Caco-2 (cell line): ENCODE results near the gene SAMD5. TPM values are rescaled to one million over a fixed set of nuclear protein-coding genes. Genes with fewer than 3 reads are reported as not detected.

Source experiments
- BruUV-seq: library from RNA; stranded (reverse); fragments of 400-500 nt; replicated peaks from 2 replicates; lab custom pipeline; 2021; lab: Mats Ljungman, UMichigan
- CTCF ChIA-PET: fragments of 300-600 bp; sonication (Branson Sonifier 250); formaldehyde crosslinking; loops from one replicate; lab custom pipeline; 2022; ENCODE audit warnings: antibody characterized with exemption; lab: Charles Lee
- POLR2A ChIA-PET: fragments of 300-600 bp; sonication (Branson Sonifier 250); formaldehyde crosslinking; loops from one replicate; lab custom pipeline; 2022; ENCODE audit warnings: antibody characterized with exemption; lab: Charles Lee
- DNase-seq, 2 experiments: peaks; one replicate each; pipeline versions ENCODE4 v3.0.0 to v3.0.0-alpha.2; 2020 to 2022
- H3K27me3 ChIP-seq: replicated peaks from 2 replicates; pipeline ENCODE4 v1.6.0; 2011; ENCODE audit warnings: low read length; ENCODE audit not compliant: control insufficient read depth, insufficient read depth
- H3K36me3 ChIP-seq: 2 replicates; pipeline ENCODE4 v1.5.1; 2011; ENCODE audit warnings: low read length; ENCODE audit not compliant: control insufficient read depth, insufficient read depth
- H3K4me1 ChIP-seq: fragments of 250-450 bp; sonication (Bioruptor Pico); 2 replicates; pipeline ENCODE4 v1.5.1; 2020; ENCODE audit warnings: mild to moderate bottlenecking
- H3K4me3 ChIP-seq: 2 replicates; pipeline ENCODE4 v1.5.1; 2011; ENCODE audit warnings: low read depth, mild to moderate bottlenecking, control low read depth, low read length
- H3K9me3 ChIP-seq: fragments of 250-450 bp; sonication (Bioruptor Pico); 2 replicates; pipeline ENCODE4 v1.5.1; 2020; ENCODE audit warnings: mild to moderate bottlenecking, moderate library complexity
- H3K27ac Mint-ChIP-seq: one replicate; pipeline ENCODE4 v1.8.0; 2022; ENCODE audit warnings: mixed read lengths; ENCODE audit not compliant: unreplicated experiment
- H3K27me3 Mint-ChIP-seq: one replicate; pipeline ENCODE4 v1.8.0; 2022; ENCODE audit warnings: mixed read lengths; ENCODE audit not compliant: insufficient read depth, unreplicated experiment
- H3K36me3 Mint-ChIP-seq: one replicate; pipeline ENCODE4 v1.8.0; 2022; ENCODE audit warnings: mild to moderate bottlenecking, mixed read lengths; ENCODE audit not compliant: insufficient read depth, unreplicated experiment
- H3K4me1 Mint-ChIP-seq: one replicate; pipeline ENCODE4 v1.8.0; 2022; ENCODE audit warnings: low read depth, mixed read lengths; ENCODE audit not compliant: unreplicated experiment
- H3K4me3 Mint-ChIP-seq: one replicate; pipeline ENCODE4 v1.8.0; 2022; ENCODE audit warnings: mild to moderate bottlenecking, moderate library complexity, mixed read lengths; ENCODE audit not compliant: unreplicated experiment
- H3K9me3 Mint-ChIP-seq: one replicate; pipeline ENCODE4 v1.8.0; 2022; ENCODE audit warnings: mixed read lengths; ENCODE audit not compliant: unreplicated experiment
- CTCF ChIP-seq, 2 experiments: fragments of 200-600 bp in 1 of 2; IDR thresholded peaks; 1 replicate in 1 of 2; 2 replicates in 1 of 2; pipeline versions ENCODE4 v1.5.1 to v1.8.0; 2011 to 2022; ENCODE audit warnings: antibody characterized with exemption in 1 of 2, control low read depth in 1 of 2, inconsistent platforms in 1 of 2, low read depth in 1 of 2, low read length in 1 of 2, mild to moderate bottlenecking in 1 of 2, moderate library complexity in 1 of 2; ENCODE audit not compliant: insufficient read depth in 1 of 2, severe bottlenecking in 1 of 2, unreplicated experiment in 1 of 2
- intact Hi-C: fragments of 100-400 bp; cut with micrococcal nuclease; formaldehyde crosslinking; loops from one replicate; pipeline ENCODE4 v1.10.0; 2022; ENCODE audit not compliant: unreplicated experiment
- total RNA-seq: library from RNA; stranded (reverse); gene quantifications from 2 replicates; pipeline ENCODE4 v1.2.3, GENCODE V29; 2022

SAMD5 gene
- total RNA-seq, 1 experiment from 2014 or later, result 13.4 TPM

- CTCF ChIA-PET, result no interaction called here
Measured at GRCh38 chr6:147587907-147588306, 79.4 kb downstream of the SAMD5 start.

GRCh38 chr6:147588469-147588868, 80.0 kb downstream of the SAMD5 start:
- Histone ChIP-seq H3K4me3 (no peak overlapping the region), H3K4me1 (no peaks in the 10 kb centered on the region), H3K27me3 (no peaks in the 10 kb centered on the region), H3K9me3 (no peaks in the 10 kb centered on the region), H3K36me3 (no peaks in the 10 kb centered on the region)
- intact Hi-C loops, result no loop called here
- Mint-ChIP-seq H3K27me3 (no peaks in the 10 kb centered on the region), H3K4me1 (no peaks in the 10 kb centered on the region), H3K9me3 (no peaks in the 10 kb centered on the region), H3K36me3 (no peaks in the 10 kb centered on the region), H3K27ac (no peak overlapping the region), H3K4me3 (no peak overlapping the region)
- no peak for TF ChIP-seq CTCF (IDR thresholded peaks at IDR 0.05; ENCODE audit: insufficient read depth in 1 of 2, low read depth in 1 of 2, low read length in 1 of 2, severe bottlenecking in 1 of 2, unreplicated experiment in 1 of 2)
- no peak for DNase-seq
- ChIA-PET CTCF (no interaction called here), POLR2A (no interaction called here)
- BruUV-seq, result no TSS peak

More at GRCh38 chr6:147587907-147588306, 79.4 kb downstream of the SAMD5 start:
- Histone ChIP-seq H3K9me3 (no peaks in the 10 kb centered on the region), H3K4me3 (no peak overlapping the region), H3K27me3 (no peaks in the 10 kb centered on the region), H3K36me3 (no peaks in the 10 kb centered on the region), H3K4me1 (no peaks in the 10 kb centered on the region)
- Mint-ChIP-seq H3K9me3 (no peaks in the 10 kb centered on the region), H3K4me1 (no peaks in the 10 kb centered on the region), H3K27me3 (no peaks in the 10 kb centered on the region), H3K36me3 (no peaks in the 10 kb centered on the region), H3K4me3 (no peak overlapping the region), H3K27ac (no peak overlapping the region)
- no TSS peak for BruUV-seq
- intact Hi-C loops, result no loop called here
- no peak for TF ChIP-seq CTCF (IDR thresholded peaks at IDR 0.05; ENCODE audit: insufficient read depth in 1 of 2, low read depth in 1 of 2, low read length in 1 of 2, severe bottlenecking in 1 of 2, unreplicated experiment in 1 of 2)
- POLR2A ChIA-PET, result no interaction called here
- no peak for DNase-seq

- Histone ChIP-seq H3K4me3 (no peak overlapping the region), H3K36me3 (no peaks in the 10 kb centered on the region), H3K9me3 (no peaks in the 10 kb centered on the region), H3K27me3 (no peaks in the 10 kb centered on the region), H3K4me1 (no peaks in the 10 kb centered on the region)
- Mint-ChIP-seq H3K36me3 (no peaks in the 10 kb centered on the region), H3K4me3 (no peak overlapping the region), H3K27ac (no peak overlapping the region), H3K9me3 (no peaks in the 10 kb centered on the region), H3K4me1 (no peaks in the 10 kb centered on the region), H3K27me3 (no peaks in the 10 kb centered on the region)
- ChIA-PET CTCF (no interaction called here), POLR2A (no interaction called here)
- TF ChIP-seq CTCF (IDR thresholded peaks at IDR 0.05; ENCODE audit: insufficient read depth in 1 of 2, low read depth in 1 of 2, low read length in 1 of 2, severe bottlenecking in 1 of 2, unreplicated experiment in 1 of 2), result no peak
- BruUV-seq, result no TSS peak
- DNase-seq, result no peak
- intact Hi-C loops, result no loop called here
Measured at GRCh38 chr6:147589739-147590250, 81.3 kb downstream of the SAMD5 start.
